Prostate gland (tissue), 2 donors: ENCODE data around the gene IGSF10. TPM values are rescaled to one million over a fixed set of nuclear protein-coding genes. Genes with fewer than 3 reads are reported as not detected.
"Not testable (repeated sequence)": the region's sequence is repeated elsewhere in the genome, so short reads cannot be mapped to it uniquely, and the experiment has no call there.

ENCODE experiments used
- DNase-seq: peaks from one replicate; pipeline ENCODE4 v3.0.0-alpha.2; 2019; ENCODE audit warnings: low spot score
- H3K27ac ChIP-seq, 2 donors: fragments of 200-600 bp; sonication (generic); 2 replicates each; pipeline ENCODE4 v1.5.1; 2017 to 2019
- H3K27me3 ChIP-seq: fragments of 200-600 bp; sonication (generic); replicated peaks from 2 replicates; pipeline ENCODE4 v1.5.1; 2019; ENCODE audit not compliant: insufficient read depth
- H3K36me3 ChIP-seq, 2 donors: fragments of 200-600 bp; sonication (generic); 1 replicate in 1 of 2; 2 replicates in 1 of 2; pipeline versions ENCODE4 v1.5.1 to v1.8.1; 2017 to 2019
- H3K4me1 ChIP-seq: fragments of 200-600 bp; sonication (generic); replicated peaks from 2 replicates; pipeline ENCODE4 v1.5.1; 2019
- H3K4me3 ChIP-seq, 2 donors: fragments of 200-600 bp; sonication (generic); 2 replicates each; pipeline ENCODE4 v1.5.1; 2017 to 2019
- H3K9me3 ChIP-seq: fragments of 200-600 bp; sonication (generic); 2 replicates; pipeline ENCODE4 v1.5.1; 2017
- POLR2A ChIP-seq: fragments of 450-650 bp; IDR thresholded peaks from one replicate; pipeline ENCODE4 v1.6.1; 2016; ENCODE audit warnings: antibody characterized with exemption, mild to moderate bottlenecking
- POLR2AphosphoS5 ChIP-seq: sonication (generic); formaldehyde crosslinking; IDR thresholded peaks from one replicate; pipeline ENCODE4 v1.6.1; 2017; ENCODE audit warnings: antibody characterized with exemption
- WGBS: methylation state at CpG from one replicate; pipeline ENCODE4 v1.1.5; 2018; 5-methylcytosine and 5-hydroxymethylcytosine counted together
- intact Hi-C: fragments of 100-400 bp; cut with DNase I; formaldehyde crosslinking; loops from one replicate; pipeline ENCODE4 v1.14.2; 2022
- total RNA-seq, 2 donors: library from RNA; depleted of rRNA; stranded (reverse); fragments of >200 nt; gene quantifications; one replicate each; pipeline ENCODE4 v1.1.0, GENCODE V29; 2016
- TF ChIP-seq, protein P1 (sequence below), 4 experiments: fragments of 200-600 bp in 2 of 4; fragments of 450-650 bp in 2 of 4; sonication (generic) in 2 of 4; IDR thresholded peaks; 1 replicate in 3 of 4; 2 replicates in 1 of 4; pipeline ENCODE4 v1.5.1; 2016 to 2019; ENCODE audit warnings: antibody characterized with exemption in 4 of 4, mild to moderate bottlenecking in 2 of 4, moderate library complexity in 2 of 4

The IGSF10 gene
- total RNA-seq, 2 donors from 2014 or later = 5.4 TPM; not detected in 1

DNA sequence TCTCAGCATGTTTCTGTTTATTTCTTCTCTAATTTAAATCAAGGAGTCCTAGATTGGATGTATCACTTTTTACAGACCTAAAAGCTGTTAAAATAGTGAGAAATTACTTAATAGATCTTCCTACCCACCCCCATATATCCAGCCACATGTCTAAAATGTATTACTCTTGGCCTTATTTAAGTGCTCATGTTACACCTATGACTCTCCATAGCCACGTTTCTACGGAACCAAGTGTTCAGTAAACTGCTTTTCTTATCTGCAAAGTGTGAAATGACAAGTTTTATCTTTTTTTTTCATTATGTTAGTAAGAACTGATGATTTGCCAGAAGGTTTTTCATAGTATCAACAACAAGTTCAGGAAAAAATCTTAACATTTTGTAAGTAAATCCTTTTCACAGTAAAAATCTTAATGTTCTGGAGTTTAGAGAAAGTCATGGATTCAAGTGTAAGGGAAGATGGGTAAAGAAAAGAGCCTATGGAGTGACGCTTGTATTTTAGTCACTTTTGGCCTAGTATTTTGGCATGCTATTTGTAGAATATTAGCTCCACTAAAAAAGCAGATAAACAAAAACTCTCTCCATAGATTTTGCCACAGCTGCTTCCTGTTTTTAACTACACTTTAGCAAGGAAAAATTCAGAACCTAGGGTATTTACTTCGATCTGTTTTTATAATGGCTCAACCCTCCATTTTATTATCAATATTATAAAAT is 41.2 kb upstream of the IGSF10 start:
- Histone ChIP-seq H3K9me3 (no peaks in the 10 kb centered on the region), H3K27me3 (no peaks in the 10 kb centered on the region), H3K4me1 (no peaks in the 10 kb centered on the region), H3K27ac (no peak overlapping the region), H3K4me3 (no peak overlapping the region), H3K36me3 (no peaks in the 10 kb centered on the region)
- intact Hi-C loops = no loop called here
- no peak for DNase-seq
- TF ChIP-seq POLR2A = no peak
- no peak for TF ChIP-seq POLR2AphosphoS5
- TF ChIP-seq, protein P1, sequence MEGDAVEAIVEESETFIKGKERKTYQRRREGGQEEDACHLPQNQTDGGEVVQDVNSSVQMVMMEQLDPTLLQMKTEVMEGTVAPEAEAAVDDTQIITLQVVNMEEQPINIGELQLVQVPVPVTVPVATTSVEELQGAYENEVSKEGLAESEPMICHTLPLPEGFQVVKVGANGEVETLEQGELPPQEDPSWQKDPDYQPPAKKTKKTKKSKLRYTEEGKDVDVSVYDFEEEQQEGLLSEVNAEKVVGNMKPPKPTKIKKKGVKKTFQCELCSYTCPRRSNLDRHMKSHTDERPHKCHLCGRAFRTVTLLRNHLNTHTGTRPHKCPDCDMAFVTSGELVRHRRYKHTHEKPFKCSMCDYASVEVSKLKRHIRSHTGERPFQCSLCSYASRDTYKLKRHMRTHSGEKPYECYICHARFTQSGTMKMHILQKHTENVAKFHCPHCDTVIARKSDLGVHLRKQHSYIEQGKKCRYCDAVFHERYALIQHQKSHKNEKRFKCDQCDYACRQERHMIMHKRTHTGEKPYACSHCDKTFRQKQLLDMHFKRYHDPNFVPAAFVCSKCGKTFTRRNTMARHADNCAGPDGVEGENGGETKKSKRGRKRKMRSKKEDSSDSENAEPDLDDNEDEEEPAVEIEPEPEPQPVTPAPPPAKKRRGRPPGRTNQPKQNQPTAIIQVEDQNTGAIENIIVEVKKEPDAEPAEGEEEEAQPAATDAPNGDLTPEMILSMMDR (IDR thresholded peaks at IDR 0.05) = no peak
- WGBS = 72% methylated on average over 4 of the region's 4 CpGs

DNA sequence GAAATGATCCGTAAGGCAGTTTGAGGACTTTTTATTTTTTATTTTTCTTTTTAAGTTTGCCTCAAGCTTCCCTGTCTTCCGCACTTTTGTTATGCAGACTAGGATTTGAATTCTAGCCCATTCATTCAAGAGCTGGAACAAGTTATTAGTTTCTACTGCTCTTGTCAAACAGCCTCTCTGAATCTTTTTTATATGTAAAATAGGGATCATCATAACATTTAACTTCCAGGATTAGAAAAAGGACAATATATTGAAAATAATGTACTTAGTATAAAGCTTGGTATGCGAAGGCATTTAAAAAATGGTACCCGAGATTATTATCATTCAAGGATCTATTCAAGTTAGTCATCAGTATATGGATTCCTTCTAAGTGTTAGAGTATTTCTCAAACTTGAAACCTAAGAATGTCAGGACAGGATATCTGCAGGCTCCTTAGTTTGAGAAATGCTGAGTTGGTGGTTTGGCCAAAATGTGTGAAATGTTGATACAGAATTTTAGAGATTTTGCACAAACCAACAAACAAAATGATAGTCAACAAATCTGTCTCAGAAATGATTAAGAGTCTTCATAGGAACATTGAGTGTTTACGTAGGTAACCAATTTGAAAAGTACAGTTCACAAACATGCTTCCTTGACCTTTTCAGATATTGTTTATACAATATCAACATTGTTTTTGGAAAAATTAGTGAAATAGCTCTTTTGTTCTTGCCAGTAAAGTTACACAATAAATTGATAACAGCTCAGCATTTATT is 40.5 kb upstream of the IGSF10 start:
- H3K27ac ChIP-seq = no peak overlapping the region
- 75% methylated on average over 5 of the region's 5 CpGs for WGBS
- no peaks in the 10 kb centered on the region for H3K4me1 ChIP-seq
- no peaks in the 10 kb centered on the region for H3K27me3 ChIP-seq
- H3K36me3 ChIP-seq = no peaks in the 10 kb centered on the region
- no peak for TF ChIP-seq POLR2A
- TF ChIP-seq, protein P1 (IDR thresholded peaks at IDR 0.05) = no peak
- TF ChIP-seq POLR2AphosphoS5 = no peak
- no peaks in the 10 kb centered on the region for H3K9me3 ChIP-seq
- H3K4me3 ChIP-seq = no peak overlapping the region
- no peak for DNase-seq
- intact Hi-C loops = no loop called here

DNA sequence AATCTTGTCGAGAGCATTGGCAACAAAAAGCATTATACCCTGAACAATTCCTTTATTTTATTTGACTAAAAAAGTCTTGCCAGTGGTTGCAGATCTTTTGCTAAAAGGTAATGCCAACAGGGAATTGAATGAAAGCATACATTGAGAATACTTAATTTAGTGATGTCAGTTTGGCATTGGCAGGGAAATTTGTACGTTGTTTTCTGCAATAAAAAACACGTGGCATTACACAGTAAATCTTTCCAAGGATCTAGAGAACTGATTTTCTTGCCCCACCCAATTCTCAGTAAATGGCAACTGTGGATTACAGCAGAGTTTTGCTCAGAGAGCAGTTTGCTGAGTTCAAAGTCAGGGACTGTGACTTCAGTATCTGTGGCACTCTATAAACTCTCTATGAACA is 38.3 kb upstream of the IGSF10 start:
- H3K4me1 ChIP-seq = no peaks in the 10 kb centered on the region
- no peak for DNase-seq
- H3K4me3 ChIP-seq = no peak overlapping the region
- TF ChIP-seq, protein P1 (IDR thresholded peaks at IDR 0.05) = no peak
- TF ChIP-seq POLR2AphosphoS5 (no peak), POLR2A (no peak)
- 25% methylated on average over 3 of the region's 3 CpGs for WGBS
- no peaks in the 10 kb centered on the region for H3K9me3 ChIP-seq
- H3K36me3 ChIP-seq = no peaks in the 10 kb centered on the region
- H3K27me3 ChIP-seq = no peaks in the 10 kb centered on the region
- intact Hi-C loops = no loop called here
- H3K27ac ChIP-seq = no peak overlapping the region

DNA sequence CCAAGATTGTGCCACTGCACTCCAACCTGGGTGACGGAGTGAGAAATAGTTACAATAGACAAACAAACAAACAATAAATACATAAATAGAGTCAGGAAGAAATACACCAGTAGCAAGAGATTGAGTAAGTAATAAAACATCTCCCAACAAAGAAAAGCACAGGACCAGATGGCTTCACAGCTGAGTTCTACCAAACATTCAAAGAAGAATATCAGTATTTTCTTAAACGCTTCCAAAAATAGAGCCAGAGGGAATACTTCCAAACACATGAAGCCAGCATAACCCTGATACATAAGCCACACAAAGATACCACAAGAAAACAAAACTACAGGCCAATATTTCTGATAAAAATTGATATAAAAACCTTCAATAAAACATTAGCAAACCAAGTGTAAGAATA is 30.7 kb upstream of the IGSF10 start:
- H3K27me3 ChIP-seq = no peaks in the 10 kb centered on the region
- DNase-seq = no peak
- intact Hi-C loops = no loop called here
- WGBS = 77% methylated on average over 2 of the region's 2 CpGs
- no peaks in the 10 kb centered on the region for H3K9me3 ChIP-seq
- H3K4me1 ChIP-seq = no peaks in the 10 kb centered on the region
- H3K27ac ChIP-seq = no peak overlapping the region
- TF ChIP-seq POLR2A (no peak), POLR2AphosphoS5 (no peak)
- TF ChIP-seq, protein P1 (IDR thresholded peaks at IDR 0.05) = no peak
- H3K4me3 ChIP-seq = no peak overlapping the region
- no peaks in the 10 kb centered on the region for H3K36me3 ChIP-seq

- H3K9me3 ChIP-seq, H3K4me1 ChIP-seq, H3K4me3 ChIP-seq, intact Hi-C loops, DNase-seq, H3K36me3 ChIP-seq, H3K27me3 ChIP-seq, H3K27ac ChIP-seq: not testable (repeated sequence)
Observed at GRCh38 chr3:151487833-151488232, 27.0 kb upstream of the IGSF10 start.
